SIG-M5 treated with dmso at 0.1 percent for 504 hours (cell line): ENCODE measurements around the gene OBP2B.
A peak's percentile ranks its signal among the peaks of the same experiment; 100 is the strongest.

Source experiments
- DNase-seq: peaks from one replicate; lab custom pipeline; 2025; ENCODE audit not compliant: unreplicated experiment; lab: John Stamatoyannopoulos, UW

The OBP2B gene

DNA sequence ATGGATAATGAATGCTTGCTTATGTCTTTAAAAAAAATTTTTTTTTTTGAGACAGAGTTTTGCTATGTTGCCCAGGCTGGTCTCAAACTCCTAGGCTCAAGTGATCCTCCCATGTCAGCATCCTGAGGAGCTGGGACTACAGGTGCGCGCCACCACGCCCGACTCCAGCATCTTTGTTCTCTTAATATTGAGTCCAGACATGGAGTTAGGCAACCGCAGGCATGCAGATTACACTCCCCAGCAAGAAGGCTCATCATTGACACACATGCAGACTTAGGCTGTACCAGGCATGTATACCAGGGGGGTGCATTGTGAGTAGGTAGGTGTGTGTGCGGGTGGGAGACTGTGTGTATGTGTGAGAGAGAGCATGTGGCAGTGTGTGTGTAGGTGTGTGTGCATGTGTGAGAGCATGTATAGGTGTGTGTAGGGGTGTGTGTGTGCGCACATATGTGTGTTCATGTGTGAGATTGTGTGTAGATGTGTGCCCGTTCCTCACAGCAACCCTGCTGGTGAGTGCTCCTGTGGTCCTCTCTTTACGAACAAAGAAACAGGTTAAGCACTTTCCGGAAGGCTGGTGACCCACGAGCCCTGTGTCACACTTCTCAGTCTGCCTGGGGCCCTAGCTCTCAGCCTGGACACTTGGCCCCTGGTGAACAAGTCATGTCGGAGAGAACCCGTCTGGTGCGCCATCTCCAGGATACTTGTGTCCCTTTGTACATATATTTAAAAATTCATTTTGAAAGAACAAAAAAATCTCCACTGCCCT is 6.2 kb downstream of the OBP2B start:
- no peak for DNase-seq

DNA sequence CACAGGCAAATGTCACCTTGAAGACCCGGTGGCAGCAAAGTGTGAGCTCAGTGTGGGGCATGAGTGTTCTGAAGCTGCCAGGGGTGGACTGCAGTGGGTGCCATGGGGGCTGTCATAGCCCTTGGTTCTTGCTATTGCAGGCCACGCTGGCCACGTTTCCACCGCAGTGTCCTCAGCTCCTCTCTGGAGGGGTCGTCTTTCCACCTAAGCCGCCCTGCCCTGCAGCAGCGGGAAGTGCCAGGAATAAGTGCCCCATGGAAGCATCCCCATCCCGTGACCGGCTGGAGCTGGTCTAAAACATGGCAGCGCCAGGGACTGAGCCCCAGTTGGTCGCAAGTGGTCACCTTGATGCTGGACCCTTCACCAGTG is 6.9 kb downstream of the OBP2B start:
- DNase-seq = no peak

DNA sequence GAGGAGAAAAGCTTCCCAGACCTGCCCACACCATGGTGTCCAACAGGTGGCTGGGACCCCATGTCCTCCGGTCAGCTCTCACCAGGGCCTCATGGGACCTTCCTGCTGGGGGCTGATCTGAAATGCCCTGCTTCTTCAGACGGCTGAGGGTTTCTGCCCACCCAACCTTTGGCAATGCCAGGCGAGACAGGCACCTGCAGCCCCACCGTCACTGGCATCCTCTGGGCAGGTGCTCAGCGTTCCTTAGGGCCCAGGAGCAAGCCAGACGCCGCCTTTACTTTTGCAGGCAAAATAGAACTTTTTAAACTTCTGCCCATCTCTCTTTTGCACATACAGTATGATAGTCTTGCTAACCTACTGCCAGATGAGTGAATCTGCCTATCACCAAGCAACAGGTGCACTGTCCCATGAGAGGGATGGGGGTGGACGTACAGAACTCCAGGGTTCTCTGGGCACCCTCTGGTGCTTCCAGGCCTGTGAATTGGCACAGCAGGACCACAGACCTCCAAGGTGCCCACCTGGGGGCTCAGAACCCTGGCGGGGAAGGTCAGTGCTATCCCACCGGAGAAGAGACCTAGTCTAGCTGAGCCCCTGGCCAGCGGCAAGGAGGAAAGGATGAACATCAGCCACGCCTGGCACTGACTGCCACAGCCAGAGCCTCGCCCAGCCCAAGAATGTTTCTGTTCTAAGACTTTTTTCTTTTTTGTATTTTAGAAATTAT is 7.5 kb downstream of the OBP2B start:
- no peak for DNase-seq

- no peak for DNase-seq
These were observed 8.4 kb downstream of the OBP2B start for GRCh38 chr9:133200631-133201030.

DNA sequence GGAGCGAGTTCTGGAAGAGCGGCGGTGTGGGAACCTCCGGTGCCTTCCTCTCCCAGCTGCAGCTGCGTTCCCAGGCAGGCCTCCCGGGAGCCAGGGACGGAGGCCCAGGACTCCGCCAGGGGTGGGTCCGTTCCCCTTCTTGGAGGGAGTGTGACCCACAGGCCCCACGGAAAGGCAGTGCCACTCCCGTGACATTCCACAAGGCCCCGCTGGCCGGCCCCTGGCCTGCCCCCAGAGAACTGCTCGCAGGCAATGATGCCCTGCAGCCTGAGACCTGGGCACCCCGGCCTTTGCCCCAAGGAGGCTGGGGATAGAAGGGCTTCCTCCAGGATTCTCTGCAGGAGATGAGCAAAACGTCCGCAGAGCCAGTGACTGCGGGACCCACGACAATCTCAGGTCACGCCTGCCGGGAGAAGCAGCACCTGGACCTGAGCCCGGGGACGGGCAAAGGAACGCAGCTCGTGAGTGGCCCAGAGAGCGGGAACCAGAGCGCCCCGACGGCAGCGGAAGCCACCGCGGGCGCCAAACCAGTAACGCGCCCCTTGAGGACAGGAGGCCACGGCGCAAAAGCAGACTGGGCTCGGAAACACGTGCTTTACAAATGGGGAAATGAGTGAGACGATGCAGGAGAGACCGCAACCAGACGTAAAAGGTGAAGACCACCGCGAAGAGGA is 9.3 kb downstream of the OBP2B start:
- DNase-seq = no peak

- DNase-seq = no peak
These were observed 14.0 kb downstream of the OBP2B start for GRCh38 chr9:133195029-133195428.

DNA sequence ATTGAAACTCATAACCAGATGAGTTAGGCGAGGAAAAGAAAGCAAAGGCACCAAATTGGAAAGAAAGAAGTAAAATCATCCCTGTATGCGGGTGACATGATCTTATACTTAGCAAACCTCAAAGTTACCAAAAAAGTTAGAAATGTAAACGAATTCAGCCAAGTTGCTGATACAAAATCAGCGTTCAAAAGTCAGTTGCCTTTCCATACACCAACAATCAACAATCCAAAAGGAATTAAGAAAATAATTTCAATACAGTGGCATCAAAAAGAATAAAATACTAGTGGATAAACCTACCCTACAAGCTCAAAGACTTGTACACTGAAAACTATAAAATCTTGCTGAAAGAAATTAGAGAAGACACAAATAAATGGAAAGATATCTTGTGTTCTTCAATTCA is 14.5 kb downstream of the OBP2B start:
- DNase-seq = no peak

DNA sequence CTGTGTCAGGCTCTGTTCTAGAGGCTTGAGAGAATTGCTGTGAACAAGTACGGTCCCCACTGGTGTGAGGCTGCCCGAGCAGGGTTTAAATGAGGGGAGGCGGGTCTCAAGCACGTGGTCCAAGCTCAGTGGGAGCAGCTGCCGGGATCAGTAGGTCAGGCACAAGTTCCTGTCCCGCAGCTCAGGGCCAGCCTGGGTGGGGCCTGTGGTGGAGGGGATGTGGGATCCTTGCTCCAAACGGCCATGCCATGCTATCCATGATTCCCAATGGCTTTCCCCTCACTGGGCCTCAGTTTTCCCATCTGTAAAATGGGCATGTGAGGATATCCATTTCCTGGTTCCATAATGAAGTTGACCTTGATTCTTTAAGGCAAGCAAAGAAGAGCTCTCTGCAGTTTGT is 17.1 kb downstream of the OBP2B start:
- no peak for DNase-seq

- DNase-seq = no peak
These were observed 19.2 kb downstream of the OBP2B start for GRCh38 chr9:133189826-133190225.

GRCh38 chr9:133188843-133189180 is 20.2 kb downstream of the OBP2B start:
- DNase-seq = no peak

DNA sequence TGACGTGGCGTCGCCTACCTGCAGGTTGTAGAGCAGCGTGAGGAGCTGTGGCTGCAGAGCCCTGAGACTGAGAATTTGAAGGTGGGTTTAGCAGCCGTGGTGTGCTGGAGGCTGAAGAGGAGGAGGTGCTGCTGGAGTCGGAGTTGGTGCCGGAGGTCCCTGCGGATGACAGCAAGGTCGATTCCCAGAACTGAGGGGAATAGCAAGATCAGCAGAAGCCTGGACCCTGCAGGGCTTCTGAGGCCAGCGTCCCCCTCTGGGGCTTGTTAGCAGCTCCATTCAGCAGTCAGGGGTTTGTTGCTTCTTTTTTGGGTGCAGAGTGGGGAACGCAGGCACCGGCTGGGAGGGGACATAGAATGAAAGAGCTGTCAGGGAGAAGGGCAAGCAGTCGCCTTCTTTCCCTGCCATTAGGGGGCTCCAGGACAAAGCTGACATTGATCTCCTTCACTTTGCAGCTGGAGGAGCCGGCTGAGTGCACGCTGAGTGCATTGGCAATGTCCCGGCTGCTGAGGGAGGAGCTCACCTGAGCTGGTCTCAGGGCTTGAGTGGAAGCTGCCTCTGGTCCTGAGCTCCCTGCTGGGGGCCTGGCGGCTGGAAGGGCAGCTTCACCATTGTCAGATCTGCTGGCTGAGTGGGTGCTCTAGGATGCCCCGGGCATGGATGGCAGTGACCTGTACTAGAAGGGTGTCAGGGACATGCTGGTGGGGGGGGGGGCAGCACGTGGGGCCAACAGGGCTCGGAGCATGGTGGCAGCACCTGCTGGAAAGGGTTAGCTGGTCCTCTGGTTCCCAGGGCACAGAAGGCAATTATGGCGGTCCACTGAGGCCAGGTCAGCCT is 20.8 kb downstream of the OBP2B start:
- DNase-seq = peak; percentile 9

- DNase-seq = no peak
These were observed 21.5 kb downstream of the OBP2B start for GRCh38 chr9:133187561-133188005.

GRCh38 chr9:133186736-133187135 is 22.3 kb downstream of the OBP2B start:
- DNase-seq = no peak

DNA sequence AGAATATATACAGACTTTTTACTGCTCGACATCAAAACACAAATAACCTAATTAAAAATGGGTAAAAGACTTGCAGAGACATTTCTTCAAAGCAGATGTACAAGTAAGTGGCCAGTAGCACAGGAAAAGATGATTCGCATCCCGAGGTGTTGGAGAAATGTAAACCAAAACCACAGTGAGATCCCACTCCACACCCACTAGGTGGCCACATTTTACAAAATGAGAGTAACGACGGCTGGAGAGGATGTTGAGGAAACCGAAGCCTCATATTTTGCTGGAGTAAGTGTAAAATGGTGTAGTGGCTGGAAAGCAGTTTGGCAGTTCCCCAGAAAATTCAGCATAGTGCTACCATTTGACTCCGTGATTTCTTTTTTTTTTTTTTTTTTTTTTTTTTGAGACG is 24.1 kb downstream of the OBP2B start:
- peak; percentile 81 for DNase-seq

GRCh38 chr9:133182151-133182550 is 26.9 kb downstream of the OBP2B start:
- no peak for DNase-seq

- DNase-seq = peak; percentile 7
These were observed 27.5 kb downstream of the OBP2B start for GRCh38 chr9:133181561-133181960.

- no peak for DNase-seq
These were observed 28.1 kb downstream of the OBP2B start for GRCh38 chr9:133180953-133181352.

DNA sequence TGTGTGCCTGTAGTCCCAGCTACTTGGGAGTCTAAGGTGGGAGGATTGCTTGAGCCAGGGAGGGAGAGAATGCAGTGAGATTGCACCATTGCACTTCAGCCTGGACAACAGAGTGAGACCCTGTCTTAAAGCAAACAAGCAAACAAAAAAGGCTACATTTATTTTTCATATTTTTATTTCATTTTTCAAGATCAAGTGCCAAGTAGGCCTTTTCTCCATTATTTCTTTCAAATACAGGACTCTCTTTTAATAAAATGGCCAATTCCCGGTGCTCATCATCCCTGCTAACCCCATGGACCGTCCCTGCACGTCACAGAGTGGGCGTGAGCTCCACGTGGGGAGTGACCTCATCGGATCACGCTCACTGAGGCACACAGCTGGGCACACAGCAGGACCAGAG is 36.0 kb downstream of the OBP2B start:
- no peak for DNase-seq

- DNase-seq = no peak
These were observed 37.7 kb downstream of the OBP2B start for GRCh38 chr9:133171161-133171961.

DNA sequence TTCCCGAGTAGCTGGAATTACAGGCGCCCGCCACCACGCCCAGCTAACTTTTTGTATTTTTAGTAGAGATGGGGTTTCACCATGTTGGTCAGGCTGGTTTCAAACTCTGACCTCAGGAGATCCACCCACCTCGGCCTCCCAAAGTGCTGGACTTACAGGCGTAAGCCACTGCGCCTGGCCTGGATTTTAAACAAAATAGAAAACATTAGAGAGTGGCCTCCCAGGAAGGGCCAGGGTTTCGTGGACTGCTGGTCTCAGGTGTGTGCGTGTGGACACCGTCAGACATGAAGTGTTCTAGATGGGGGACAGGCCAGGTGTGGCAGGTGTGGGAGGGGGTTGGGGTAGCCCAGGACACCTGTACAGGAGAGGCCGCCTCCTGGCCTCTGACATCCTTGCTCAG is 38.3 kb downstream of the OBP2B start:
- no peak for DNase-seq
